Fibroblast of lung (primary cell): Measurements from ENCODE around the gene TRMT2A.

Experiments
- CTCF ChIP-seq, 2 donors: IDR thresholded peaks in 1 of 2; conservative IDR thresholded peaks in 1 of 2; 1 replicate in 1 of 2; 2 replicates in 1 of 2; pipeline ENCODE4 v1.5.1; 2011 to 2012; ENCODE audit warnings: low read length in 2 of 2, control low read depth in 1 of 2, inconsistent platforms in 1 of 2, low read depth in 1 of 2, mild to moderate bottlenecking in 1 of 2
- EZH2 ChIP-seq: IDR thresholded peaks from 2 replicates; pipeline ENCODE4 v1.5.1; 2012; ENCODE audit warnings: low read length, control low read depth, mild to moderate bottlenecking; ENCODE audit errors: missing control alignments

GRCh38 chr22:20114506-20115475, 2.2 kb downstream of the TRMT2A start:
- no peak for TF ChIP-seq EZH2
- TF ChIP-seq CTCF (conservative IDR thresholded peaks at IDR 0.05 in 1 of 2, IDR thresholded peaks at IDR 0.05 in 1 of 2; ENCODE audit: low read depth in 1 of 2, low read length in 2 of 2), result no peak
